Endometrial microvascular endothelial cells (primary cell): ENCODE data around the gene ZAR1. TPM values are rescaled to one million over a fixed set of nuclear protein-coding genes. Genes with fewer than 3 reads are reported as not detected.

Source experiments
- total RNA-seq: library from RNA; depleted of rRNA; stranded (reverse); fragments of >200 nt; gene quantifications from one replicate; pipeline ENCODE4 v1.2.3, GENCODE V29; 2015; ENCODE audit errors: inconsistent ontology term

The ZAR1 gene
- total RNA-seq, 1 donor from 2014 or later, result not detected

Other genes with a start within 250 kb of the ZAR1 start
- gene TEC, start 220.4 kb upstream of the ZAR1 start, total RNA-seq, result 0.74 TPM
- gene SLAIN2, start 148.7 kb upstream of the ZAR1 start, total RNA-seq, result 67.3 TPM
- gene SLC10A4, start 6.9 kb upstream of the ZAR1 start, total RNA-seq, result not detected